HCT116 (cell line): ENCODE results near the gene SORCS2. TPM values are rescaled to one million over a fixed set of nuclear protein-coding genes. Genes with fewer than 3 reads are reported as not detected.

ENCODE experiments used
- ATAC-seq: fragments of 200-7000 bp; cut with Tn5 transposase; 2 replicates; pipeline ENCODE4 v1.9.1; 2020; ENCODE audit warnings: mild to moderate bottlenecking, moderate library complexity
- BruUV-seq: library from RNA; stranded (reverse); fragments of 400-500 nt; replicated peaks from 2 replicates; lab custom pipeline; 2021; lab: Mats Ljungman, UMichigan
- CTCF ChIA-PET: fragments of 300-600 bp; sonication (Branson Sonifier 250); formaldehyde crosslinking; loops from one replicate; lab custom pipeline; 2021; ENCODE audit warnings: antibody characterized with exemption; lab: Charles Lee
- POLR2A ChIA-PET: fragments of 300-600, 350-600 bp; sonication (Branson Sonifier 250); formaldehyde crosslinking; loops from one replicate; lab custom pipeline; 2021; ENCODE audit warnings: antibody characterized with exemption; lab: Charles Lee
- RAD21 ChIA-PET, 2 experiments: fragments of 300-600 bp; sonication (Branson Sonifier 250); formaldehyde crosslinking; loops; one replicate each; lab custom pipeline; 2023; ENCODE audit warnings: low total read pairs in 2 of 2; ENCODE audit not compliant: uncharacterized antibody in 2 of 2, unreplicated experiment in 2 of 2, low non-redundant PET in 1 of 2; lab: Charles Lee
- DNase-seq: peaks from one replicate; pipeline ENCODE4 v3.0.0-alpha.2; 2010; ENCODE audit warnings: low read depth, low spot score
- H2AFZ ChIP-seq: fragments of 200-600 bp; shearing (Covaris generic), sonication (generic); 2 replicates; pipeline ENCODE4 v1.6.1; 2017; ENCODE audit warnings: low read depth, mixed run types, mixed read lengths, antibody characterized with exemption, low read length; ENCODE audit not compliant: poor library complexity, severe bottlenecking
- H3K27ac ChIP-seq: 2 replicates; pipeline ENCODE4 v1.5.1; 2012; ENCODE audit warnings: low read depth, low read length
- H3K27me3 ChIP-seq: fragments of 200-600 bp; sonication (generic); 2 replicates; pipeline ENCODE4 v1.6.1; 2016; ENCODE audit warnings: mixed run types, low read length, mixed read lengths; ENCODE audit not compliant: insufficient read depth
- H3K36me3 ChIP-seq, 2 experiments: fragments of 200-500 bp in 1 of 2; fragments of 200-600 bp in 1 of 2; sonication (Bioruptor generic) in 1 of 2; sonication (generic) in 1 of 2; 2 replicates each; pipeline versions ENCODE4 v1.5.1 to v1.6.1; 2014 to 2016; ENCODE audit warnings: low read length in 2 of 2, inconsistent platforms in 1 of 2, mixed read lengths in 1 of 2, mixed run types in 1 of 2; ENCODE audit not compliant: insufficient read depth in 2 of 2, control insufficient read depth in 1 of 2
- H3K4me1 ChIP-seq, 2 experiments: fragments of 200-600 bp in 1 of 2; sonication (generic) in 1 of 2; 2 replicates each; pipeline versions ENCODE4 v1.5.1 to v1.6.1; 2012 to 2017; ENCODE audit warnings: low read length in 2 of 2, inconsistent platforms in 1 of 2, mild to moderate bottlenecking in 1 of 2, mixed read lengths in 1 of 2, mixed run types in 1 of 2, moderate library complexity in 1 of 2; ENCODE audit not compliant: insufficient read depth in 2 of 2, control insufficient read depth in 1 of 2
- H3K4me2 ChIP-seq: fragments of 200-600 bp; sonication (generic); 2 replicates; pipeline ENCODE4 v1.6.1; 2017; ENCODE audit warnings: mixed run types, low read length, mixed read lengths
- H3K4me3 ChIP-seq, 2 experiments: fragments of 200-600 bp in 1 of 2; sonication (generic) in 1 of 2; replicated peaks in 1 of 2; 2 replicates each; pipeline ENCODE4 v1.5.1; 2011 to 2016; ENCODE audit warnings: low read length in 2 of 2, control low read depth in 1 of 2, low read depth in 1 of 2, mild to moderate bottlenecking in 1 of 2, mixed read lengths in 1 of 2, mixed run types in 1 of 2
- H3K79me2 ChIP-seq: fragments of 200-600 bp; sonication (generic); 2 replicates; pipeline ENCODE4 v1.6.1; 2017; ENCODE audit warnings: mild to moderate bottlenecking, mixed run types, low read length, moderate library complexity, mixed read lengths; ENCODE audit not compliant: insufficient read depth
- H3K9ac ChIP-seq: fragments of 200-600 bp; sonication (generic); 2 replicates; pipeline ENCODE4 v1.6.1; 2016; ENCODE audit warnings: low read length, mixed read lengths
- H3K9me2 ChIP-seq: fragments of 200-600 bp; sonication (generic), shearing (Covaris generic); 2 replicates; pipeline ENCODE4 v1.6.1; 2017; ENCODE audit warnings: mixed run types, mild to moderate bottlenecking, moderate library complexity; ENCODE audit not compliant: insufficient read depth
- H3K9me3 ChIP-seq, 2 experiments: fragments of 200-500 bp in 1 of 2; fragments of 200-600 bp in 1 of 2; sonication (Bioruptor generic) in 1 of 2; sonication (generic) in 1 of 2; 2 replicates each; pipeline ENCODE4 v1.6.1; 2014 to 2017; ENCODE audit warnings: low read length in 2 of 2, mixed read lengths in 2 of 2, inconsistent platforms in 1 of 2, low read depth in 1 of 2, mild to moderate bottlenecking in 1 of 2, mixed run types in 1 of 2, moderate library complexity in 1 of 2; ENCODE audit not compliant: control insufficient read depth in 1 of 2, insufficient read depth in 1 of 2
- H4K20me1 ChIP-seq: fragments of 200-600 bp; sonication (generic), shearing (Covaris generic); 2 replicates; pipeline ENCODE4 v1.6.1; 2017; ENCODE audit warnings: mixed run types, mild to moderate bottlenecking, moderate library complexity; ENCODE audit not compliant: insufficient read depth
- CBX3 ChIP-seq: IDR thresholded peaks from 2 replicates; pipeline ENCODE4 v1.6.1; 2012; ENCODE audit warnings: low read depth
- CEBPB ChIP-seq: IDR thresholded peaks from 2 replicates; pipeline ENCODE4 v1.6.1; 2012; ENCODE audit warnings: low read depth
- EGR1 ChIP-seq: IDR thresholded peaks from 2 replicates; pipeline ENCODE4 v1.6.1; 2012; ENCODE audit warnings: low read depth
- EZH2phosphoT487 ChIP-seq: fragments of 200-600 bp; IDR thresholded peaks from 2 replicates; pipeline ENCODE4 v1.6.1; 2018; ENCODE audit warnings: antibody characterized with exemption, borderline replicate concordance
- FOSL1 ChIP-seq: IDR thresholded peaks from 2 replicates; pipeline ENCODE4 v1.6.1; 2012; ENCODE audit warnings: low read depth
- JUND ChIP-seq: IDR thresholded peaks from 2 replicates; pipeline ENCODE4 v1.6.1; 2012
- POLR2A ChIP-seq: IDR thresholded peaks from 2 replicates; pipeline ENCODE4 v1.7.0; 2011; ENCODE audit warnings: borderline replicate concordance; ENCODE audit not compliant: insufficient read depth, insufficient read length; ENCODE audit errors: extremely low read depth
- POLR2AphosphoS5 ChIP-seq: IDR thresholded peaks from 2 replicates; pipeline ENCODE4 v1.6.1; 2011; ENCODE audit warnings: mild to moderate bottlenecking, low read depth, low read length, moderate library complexity
- RAD21 ChIP-seq: IDR thresholded peaks from 2 replicates; pipeline ENCODE4 v1.6.1; 2012; ENCODE audit warnings: low read depth, mild to moderate bottlenecking
- SIN3A ChIP-seq: IDR thresholded peaks from 2 replicates; pipeline ENCODE4 v1.6.1; 2012; ENCODE audit warnings: low read depth
- SP1 ChIP-seq: IDR thresholded peaks from 2 replicates; pipeline ENCODE4 v1.6.1; 2012; ENCODE audit warnings: low read depth
- SRF ChIP-seq: IDR thresholded peaks from 2 replicates; pipeline ENCODE4 v1.6.1; 2012; ENCODE audit warnings: low read depth
- TCF7L2 ChIP-seq: IDR thresholded peaks from 2 replicates; pipeline ENCODE4 v1.7.0; 2011; ENCODE audit warnings: borderline replicate concordance, inconsistent platforms; ENCODE audit not compliant: insufficient read depth, insufficient read length; ENCODE audit errors: extremely low read depth
- YY1 ChIP-seq: IDR thresholded peaks from 2 replicates; pipeline ENCODE4 v1.6.1; 2011; ENCODE audit warnings: low read length, low read depth, moderate library complexity, mild to moderate bottlenecking; ENCODE audit not compliant: insufficient replicate concordance; ENCODE audit errors: extremely low read depth
- ZFX ChIP-seq: fragments of 450-650 bp; IDR thresholded peaks from 2 replicates; pipeline ENCODE4 v1.6.1; 2017
- intact Hi-C: fragments of 100-400 bp; cut with micrococcal nuclease; formaldehyde crosslinking; loops from 2 replicates; pipeline ENCODE4 v1.10.0; 2022
- total RNA-seq: library from RNA; stranded (reverse); gene quantifications from one replicate; pipeline ENCODE4 v1.2.1, GENCODE V29; 2021; ENCODE audit not compliant: unreplicated experiment
- TF ChIP-seq, protein P1 (sequence below): IDR thresholded peaks from 2 replicates; pipeline ENCODE4 v1.6.1; 2012
- TF ChIP-seq, protein P2 (sequence below): IDR thresholded peaks from 2 replicates; pipeline ENCODE4 v1.6.1; 2012; ENCODE audit warnings: low read depth

The SORCS2 gene
- total RNA-seq, 1 experiment from 2014 or later, result 0.37 TPM

DNA sequence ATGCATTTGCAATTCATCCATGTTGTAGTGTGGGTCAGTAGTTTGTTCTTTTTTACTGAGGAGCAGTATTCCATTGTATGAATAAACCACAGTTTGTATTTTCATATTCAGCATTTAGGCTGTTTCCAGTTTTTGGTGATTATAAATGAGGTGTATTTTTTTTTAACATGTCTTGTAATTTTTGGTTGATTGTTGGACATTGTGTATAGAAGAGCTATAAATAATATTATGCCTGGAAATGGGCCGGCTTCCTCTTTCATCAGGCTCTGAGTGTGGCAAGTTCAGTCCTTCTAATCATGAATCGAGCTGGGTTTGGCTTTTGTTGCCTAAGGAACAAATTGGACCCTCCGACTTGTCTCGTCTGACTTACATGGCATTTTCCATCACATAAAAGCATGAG lies 126.7 kb downstream of the SORCS2 start:
- Histone ChIP-seq H3K36me3 (no peaks in the 10 kb centered on the region), H3K27ac (no peak overlapping the region), H3K9ac (no peak overlapping the region), H4K20me1 (no peaks in the 10 kb centered on the region), H3K4me1 (no peaks in the 10 kb centered on the region), H3K4me2 (no peak overlapping the region), H3K79me2 (no peaks in the 10 kb centered on the region), H3K9me3 (no peaks in the 10 kb centered on the region), H3K27me3 (no peaks in the 10 kb centered on the region; the same call in 1 of the 2 replicates), H3K4me3 (no peak overlapping the region), H2AFZ (no peak overlapping the region), H3K9me2 (no peaks in the 10 kb centered on the region)
- BruUV-seq, result no TSS peak
- POLR2A ChIA-PET, result no interaction called here
- intact Hi-C loops, result no loop called here
- no peak for DNase-seq
- CTCF ChIA-PET, result no interaction called here
- RAD21 ChIA-PET, result no interaction called here
- TF ChIP-seq FOSL1, result no peak
- no peak for ATAC-seq

DNA sequence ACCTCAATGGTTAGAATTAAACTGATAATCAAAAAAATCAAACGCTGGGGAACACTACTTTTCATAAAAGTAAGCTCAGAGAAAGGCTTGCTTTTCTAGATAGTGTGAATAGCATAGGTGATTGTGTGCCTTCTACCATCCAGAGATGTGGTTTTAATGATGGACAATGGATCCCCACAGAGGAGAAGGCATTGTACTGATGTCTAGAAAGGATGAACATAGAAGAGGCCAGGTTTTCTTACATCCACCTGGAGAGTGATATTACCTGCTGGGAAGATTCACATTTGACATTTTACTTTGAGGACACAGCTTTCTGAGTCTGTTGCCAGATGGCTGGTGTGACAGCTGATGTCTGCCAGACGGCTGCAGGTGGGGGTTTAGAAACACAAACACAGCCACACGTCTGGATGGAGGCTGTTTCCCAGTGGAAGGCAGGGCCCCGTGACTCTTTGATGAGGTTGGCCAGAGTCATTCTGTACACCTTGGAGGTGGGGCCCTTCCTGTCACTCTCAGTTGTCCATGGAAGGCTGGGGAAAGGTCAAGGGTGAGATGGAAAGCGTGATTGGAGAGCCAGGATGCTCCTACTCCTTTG lies 128.0 kb downstream of the SORCS2 start:
- Histone ChIP-seq H4K20me1 (no peaks in the 10 kb centered on the region), H3K9ac (no peak overlapping the region), H3K4me3 (no peak overlapping the region), H3K4me2 (no peak overlapping the region), H3K9me3 (no peaks in the 10 kb centered on the region), H3K79me2 (no peaks in the 10 kb centered on the region), H3K36me3 (no peaks in the 10 kb centered on the region), H3K27me3 (no peaks in the 10 kb centered on the region; the same call in 1 of the 2 replicates), H3K27ac (no peak overlapping the region), H3K9me2 (no peaks in the 10 kb centered on the region), H2AFZ (no peak overlapping the region), H3K4me1 (no peaks in the 10 kb centered on the region)
- intact Hi-C loops, result no loop called here
- ChIA-PET CTCF (interaction anchor here (0.6 to 1.0 kb wide), 2 partner anchors 9 to 230 kb away, joined by 4 to 6 read pairs; no protein-coding TSS in a partner anchor), POLR2A (no interaction called here), RAD21 (no interaction called here)
- ATAC-seq (no peak), DNase-seq (no peak)
- no peak for TF ChIP-seq EZH2phosphoT487
- no peak for TF ChIP-seq EGR1
- TF ChIP-seq TCF7L2, result no peak
- no peak for TF ChIP-seq FOSL1
- TF ChIP-seq SP1, result no peak
- TF ChIP-seq, protein P1, sequence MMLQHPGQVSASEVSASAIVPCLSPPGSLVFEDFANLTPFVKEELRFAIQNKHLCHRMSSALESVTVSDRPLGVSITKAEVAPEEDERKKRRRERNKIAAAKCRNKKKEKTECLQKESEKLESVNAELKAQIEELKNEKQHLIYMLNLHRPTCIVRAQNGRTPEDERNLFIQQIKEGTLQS, result no peak
- no peak for TF ChIP-seq SRF
- TF ChIP-seq POLR2A, result no peak
- no peak for TF ChIP-seq ZFX
- no peak for TF ChIP-seq RAD21
- TF ChIP-seq, protein P2, sequence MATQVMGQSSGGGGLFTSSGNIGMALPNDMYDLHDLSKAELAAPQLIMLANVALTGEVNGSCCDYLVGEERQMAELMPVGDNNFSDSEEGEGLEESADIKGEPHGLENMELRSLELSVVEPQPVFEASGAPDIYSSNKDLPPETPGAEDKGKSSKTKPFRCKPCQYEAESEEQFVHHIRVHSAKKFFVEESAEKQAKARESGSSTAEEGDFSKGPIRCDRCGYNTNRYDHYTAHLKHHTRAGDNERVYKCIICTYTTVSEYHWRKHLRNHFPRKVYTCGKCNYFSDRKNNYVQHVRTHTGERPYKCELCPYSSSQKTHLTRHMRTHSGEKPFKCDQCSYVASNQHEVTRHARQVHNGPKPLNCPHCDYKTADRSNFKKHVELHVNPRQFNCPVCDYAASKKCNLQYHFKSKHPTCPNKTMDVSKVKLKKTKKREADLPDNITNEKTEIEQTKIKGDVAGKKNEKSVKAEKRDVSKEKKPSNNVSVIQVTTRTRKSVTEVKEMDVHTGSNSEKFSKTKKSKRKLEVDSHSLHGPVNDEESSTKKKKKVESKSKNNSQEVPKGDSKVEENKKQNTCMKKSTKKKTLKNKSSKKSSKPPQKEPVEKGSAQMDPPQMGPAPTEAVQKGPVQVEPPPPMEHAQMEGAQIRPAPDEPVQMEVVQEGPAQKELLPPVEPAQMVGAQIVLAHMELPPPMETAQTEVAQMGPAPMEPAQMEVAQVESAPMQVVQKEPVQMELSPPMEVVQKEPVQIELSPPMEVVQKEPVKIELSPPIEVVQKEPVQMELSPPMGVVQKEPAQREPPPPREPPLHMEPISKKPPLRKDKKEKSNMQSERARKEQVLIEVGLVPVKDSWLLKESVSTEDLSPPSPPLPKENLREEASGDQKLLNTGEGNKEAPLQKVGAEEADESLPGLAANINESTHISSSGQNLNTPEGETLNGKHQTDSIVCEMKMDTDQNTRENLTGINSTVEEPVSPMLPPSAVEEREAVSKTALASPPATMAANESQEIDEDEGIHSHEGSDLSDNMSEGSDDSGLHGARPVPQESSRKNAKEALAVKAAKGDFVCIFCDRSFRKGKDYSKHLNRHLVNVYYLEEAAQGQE, result no peak
- no peak for TF ChIP-seq POLR2AphosphoS5
- TF ChIP-seq JUND, result no peak
- TF ChIP-seq CBX3, result no peak
- TF ChIP-seq CEBPB, result no peak
- no peak for TF ChIP-seq YY1
- no peak for TF ChIP-seq SIN3A
- no TSS peak for BruUV-seq
